Upper lobe of left lung (tissue), 4 donors: ENCODE results near the gene MOV10L1.

Source experiments
- CTCF ChIP-seq, 6 experiments: fragments of 450-650 bp in 4 of 6; fragments of 200-600 bp in 2 of 6; sonication (generic) in 2 of 6; IDR thresholded peaks; one replicate each; pipeline ENCODE4 v1.5.1; 2016 to 2019; ENCODE audit warnings: antibody characterized with exemption in 6 of 6
- EP300 ChIP-seq, 4 donors: sonication (generic); formaldehyde crosslinking; IDR thresholded peaks; one replicate each; pipeline ENCODE4 v1.5.1; 2017; ENCODE audit warnings: antibody characterized with exemption in 4 of 4, control low read depth in 2 of 4
- POLR2A ChIP-seq, 4 donors: fragments of 450-650 bp; IDR thresholded peaks; one replicate each; pipeline ENCODE4 v1.5.1; 2016 to 2017; ENCODE audit warnings: antibody characterized with exemption in 4 of 4, mild to moderate bottlenecking in 2 of 4
- POLR2AphosphoS5 ChIP-seq, 2 donors: sonication (generic); formaldehyde crosslinking; IDR thresholded peaks; one replicate each; pipeline ENCODE4 v1.5.1; 2017; ENCODE audit warnings: antibody characterized with exemption in 2 of 2

DNA sequence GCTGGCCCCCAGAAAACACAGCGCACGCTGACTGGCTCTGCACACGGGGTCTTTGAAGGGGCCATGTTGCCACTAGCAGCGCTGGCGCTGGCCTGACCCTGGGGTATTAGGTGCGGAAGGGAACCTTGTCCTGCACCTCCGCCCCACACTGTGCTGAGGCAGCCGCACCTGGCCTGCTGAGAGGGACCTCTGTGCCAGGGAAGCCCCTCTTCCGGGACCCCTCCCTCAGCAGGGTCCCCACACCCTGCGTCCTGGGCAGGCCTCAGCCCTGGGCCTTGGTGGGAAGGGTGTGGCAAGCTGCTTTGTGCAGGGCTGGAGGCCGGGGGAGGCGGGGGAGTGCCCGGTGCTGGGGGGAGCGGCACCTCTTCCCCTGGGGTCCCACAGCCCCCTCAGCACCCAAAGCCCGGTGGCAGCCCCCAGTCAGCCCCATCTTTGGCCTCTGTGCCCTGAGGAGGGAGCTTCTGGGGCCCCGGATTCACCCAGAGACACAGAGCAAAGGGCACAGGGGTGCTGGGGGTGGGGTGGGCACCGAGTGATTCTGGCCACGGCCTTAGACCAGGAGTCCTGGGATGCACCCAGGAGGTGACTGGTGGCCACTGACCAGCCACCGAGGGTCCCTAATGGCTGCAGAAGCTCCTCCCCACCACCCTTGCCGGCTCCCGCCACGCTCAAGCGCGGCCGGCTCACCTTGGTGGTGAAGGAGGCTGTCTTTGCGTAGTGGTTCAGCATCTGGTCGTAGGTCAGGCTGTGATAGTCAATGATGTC, 43.1 kb upstream of the MOV10L1 start:
- TF ChIP-seq CTCF (IDR thresholded peaks at IDR 0.05) (no peak), EP300 (IDR thresholded peaks at IDR 0.05) (no peak), POLR2A (IDR thresholded peaks at IDR 0.05) (no peak), POLR2AphosphoS5 (IDR thresholded peaks at IDR 0.05) (no peak)
